ENCODE results near the gene EYS.

DNA sequence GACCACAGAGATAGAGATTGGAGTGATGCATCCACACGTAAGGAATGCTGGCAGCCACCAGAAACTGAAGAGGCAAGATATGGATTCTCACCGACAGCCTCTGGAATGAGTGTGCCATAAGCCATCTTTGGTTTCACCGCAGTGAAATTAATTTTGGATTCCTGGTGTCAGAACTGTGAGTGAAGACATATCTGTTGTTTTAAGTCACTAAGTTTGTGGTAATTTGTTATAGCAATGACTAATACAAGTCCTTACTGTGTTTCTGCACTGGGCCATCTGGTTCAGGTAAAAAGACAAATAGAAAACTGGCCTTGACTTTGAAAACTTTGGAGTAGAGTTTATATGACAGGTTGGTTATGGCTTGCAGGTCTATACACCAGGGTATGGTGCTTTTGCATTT is 1809.6 kb downstream of the EYS start:
- TF ChIP-seq, protein P1, sequence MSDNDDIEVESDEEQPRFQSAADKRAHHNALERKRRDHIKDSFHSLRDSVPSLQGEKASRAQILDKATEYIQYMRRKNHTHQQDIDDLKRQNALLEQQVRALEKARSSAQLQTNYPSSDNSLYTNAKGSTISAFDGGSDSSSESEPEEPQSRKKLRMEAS (IDR thresholded peaks at IDR 0.05): no peak
- TF ChIP-seq, protein P2, sequence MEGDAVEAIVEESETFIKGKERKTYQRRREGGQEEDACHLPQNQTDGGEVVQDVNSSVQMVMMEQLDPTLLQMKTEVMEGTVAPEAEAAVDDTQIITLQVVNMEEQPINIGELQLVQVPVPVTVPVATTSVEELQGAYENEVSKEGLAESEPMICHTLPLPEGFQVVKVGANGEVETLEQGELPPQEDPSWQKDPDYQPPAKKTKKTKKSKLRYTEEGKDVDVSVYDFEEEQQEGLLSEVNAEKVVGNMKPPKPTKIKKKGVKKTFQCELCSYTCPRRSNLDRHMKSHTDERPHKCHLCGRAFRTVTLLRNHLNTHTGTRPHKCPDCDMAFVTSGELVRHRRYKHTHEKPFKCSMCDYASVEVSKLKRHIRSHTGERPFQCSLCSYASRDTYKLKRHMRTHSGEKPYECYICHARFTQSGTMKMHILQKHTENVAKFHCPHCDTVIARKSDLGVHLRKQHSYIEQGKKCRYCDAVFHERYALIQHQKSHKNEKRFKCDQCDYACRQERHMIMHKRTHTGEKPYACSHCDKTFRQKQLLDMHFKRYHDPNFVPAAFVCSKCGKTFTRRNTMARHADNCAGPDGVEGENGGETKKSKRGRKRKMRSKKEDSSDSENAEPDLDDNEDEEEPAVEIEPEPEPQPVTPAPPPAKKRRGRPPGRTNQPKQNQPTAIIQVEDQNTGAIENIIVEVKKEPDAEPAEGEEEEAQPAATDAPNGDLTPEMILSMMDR (IDR thresholded peaks at IDR 0.05; ENCODE audit: low read depth, low read length, missing input control): no peak
- no peak for TF ChIP-seq JUND (IDR thresholded peaks at IDR 0.05)
- TF ChIP-seq, protein P3, sequence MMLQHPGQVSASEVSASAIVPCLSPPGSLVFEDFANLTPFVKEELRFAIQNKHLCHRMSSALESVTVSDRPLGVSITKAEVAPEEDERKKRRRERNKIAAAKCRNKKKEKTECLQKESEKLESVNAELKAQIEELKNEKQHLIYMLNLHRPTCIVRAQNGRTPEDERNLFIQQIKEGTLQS (IDR thresholded peaks at IDR 0.05): no peak
- no peak for TF ChIP-seq TAF1 (conservative IDR thresholded peaks at IDR 0.05)
